ENCODE measurements around the gene FHL1. TPM values are rescaled to one million over a fixed set of nuclear protein-coding genes. Genes with fewer than 3 reads are reported as not detected.

FHL1 gene
- total RNA-seq, 2 experiments from 2014 or later: 19.3 to 19.8 TPM

DNA sequence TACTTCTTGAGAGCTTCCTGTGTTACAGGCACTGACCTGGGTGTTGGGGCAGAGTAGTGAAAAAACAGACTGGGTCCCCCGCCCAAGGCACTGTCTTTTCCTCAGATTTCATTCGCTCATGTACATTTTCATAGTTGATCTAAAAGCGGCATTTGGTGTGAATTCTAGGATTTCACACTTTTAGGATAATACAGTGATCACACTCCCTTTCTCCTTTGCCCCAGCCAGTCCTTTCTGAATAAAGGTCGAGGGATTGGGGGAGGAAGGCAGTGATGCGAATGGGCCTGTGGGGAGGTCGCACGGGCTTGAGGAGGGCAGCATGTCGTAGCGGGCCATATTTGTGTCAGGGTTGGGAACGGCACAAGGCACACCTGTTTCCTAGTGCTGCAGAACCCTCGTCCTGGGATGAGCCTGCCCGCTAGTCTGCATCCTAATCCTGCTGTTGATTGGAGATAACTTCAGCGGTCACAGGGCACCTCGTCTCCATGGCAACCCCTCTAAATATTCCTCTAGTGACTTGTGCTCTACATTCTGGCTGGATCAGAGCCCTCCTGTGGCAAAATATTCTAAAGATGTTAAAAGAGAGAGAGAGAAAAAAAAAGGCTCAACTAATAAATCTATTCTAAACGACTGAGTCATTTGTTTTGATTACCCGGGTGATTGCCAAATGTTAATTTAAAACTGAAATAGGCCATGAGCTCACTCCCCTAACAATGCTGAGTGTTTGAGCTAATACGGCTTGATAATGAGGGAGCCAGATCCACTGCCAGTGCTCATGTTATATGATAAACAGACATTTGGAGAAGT, 21.8 kb downstream of the FHL1 start:
- Mint-ChIP-seq H3K4me1 (no peaks in the 10 kb centered on the region), H3K27ac (no peak overlapping the region), H3K27me3 (no peaks in the 10 kb centered on the region), H3K36me3 (ENCODE audit: low read depth) (no peaks in the 10 kb centered on the region), H3K9me3 (ENCODE audit: low read depth) (no peaks in the 10 kb centered on the region), H3K4me3 (no peak overlapping the region)
- ATAC-seq: no peak
- intact Hi-C loops (cut with DNase I, micrococcal nuclease): no loop called here
- CTCF ChIA-PET: interaction anchor here (0.6 to 1.0 kb wide), 3 partner anchors 24 to 178 kb away, joined by 3 to 7 read pairs (median 4); no protein-coding TSS in a partner anchor
- DNase-seq: no peak
- POLR2A ChIA-PET: no interaction called here

DNA sequence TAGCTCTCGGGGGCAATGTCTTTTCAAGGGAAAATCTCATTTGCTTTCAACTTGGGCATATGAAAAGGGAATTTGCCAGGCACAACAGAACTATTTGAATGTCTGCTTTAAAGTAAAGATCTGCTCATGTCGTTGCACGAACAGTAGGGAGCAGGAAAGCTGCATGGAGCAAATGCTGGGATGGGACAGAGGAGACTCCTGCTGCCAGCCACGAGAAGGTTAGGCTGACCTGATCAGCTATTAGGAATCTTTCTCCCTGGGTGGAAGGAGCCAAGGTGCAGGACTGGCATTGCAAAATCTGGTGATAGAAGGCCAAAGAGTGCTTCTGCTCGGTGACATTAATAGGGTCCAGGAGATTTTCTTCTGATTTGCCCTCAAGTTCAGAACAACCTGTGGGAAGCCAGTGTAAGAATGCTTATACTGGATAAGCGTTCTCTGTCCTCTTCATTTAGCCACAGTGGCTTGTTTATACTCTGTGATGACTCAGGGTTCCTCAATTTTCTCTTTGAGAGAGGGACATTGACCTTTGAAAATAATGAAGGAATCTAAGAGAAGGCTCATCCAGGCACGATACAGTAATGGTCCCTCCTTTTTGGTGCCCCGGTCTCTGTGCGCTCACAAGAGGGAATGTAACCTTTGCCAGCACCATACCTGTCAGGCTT, 22.9 kb downstream of the FHL1 start:
- H3K4me1 Mint-ChIP-seq: no peaks in the 10 kb centered on the region
- ATAC-seq: no peak
- H3K4me3 Mint-ChIP-seq: no peak overlapping the region
- POLR2A ChIA-PET: no interaction called here
- CTCF ChIA-PET: interaction anchor here (1.0 to 1.2 kb wide), 2 partner anchors 7 to 105 kb away, joined by 3 to 4 read pairs; no protein-coding TSS in a partner anchor
- H3K27ac Mint-ChIP-seq: no peak overlapping the region
- intact Hi-C loops (cut with DNase I, micrococcal nuclease): no loop called here
- no peaks in the 10 kb centered on the region for H3K9me3 Mint-ChIP-seq (ENCODE audit: low read depth)
- no peaks in the 10 kb centered on the region for H3K36me3 Mint-ChIP-seq (ENCODE audit: low read depth)
- H3K27me3 Mint-ChIP-seq: no peaks in the 10 kb centered on the region
- no peak for DNase-seq

DNA sequence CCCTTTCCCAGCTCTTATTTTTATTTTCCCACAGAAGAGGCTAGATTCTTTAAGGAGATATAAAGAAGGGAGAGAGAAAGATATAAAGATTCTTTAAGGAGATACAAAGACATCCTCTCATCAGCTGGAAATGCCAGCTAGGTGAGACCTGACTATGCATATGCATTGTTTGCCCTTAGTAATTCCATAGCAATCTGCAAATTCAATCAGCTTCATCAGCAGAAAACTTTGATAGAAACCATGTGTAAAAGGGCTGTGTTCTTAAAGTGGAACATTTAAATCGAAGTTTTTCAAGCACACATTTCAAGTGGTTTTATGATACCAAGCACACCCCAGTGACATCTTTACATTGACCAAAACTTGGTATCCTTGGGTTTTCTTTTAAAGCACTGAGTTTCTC, 24.1 kb downstream of the FHL1 start:
- intact Hi-C loops (cut with DNase I, micrococcal nuclease): no loop called here
- no peak overlapping the region for H3K27ac Mint-ChIP-seq
- no peaks in the 10 kb centered on the region for H3K9me3 Mint-ChIP-seq (ENCODE audit: low read depth)
- ATAC-seq (no peak), DNase-seq (no peak)
- CTCF ChIA-PET: interaction anchor here (0.6 to 1.2 kb wide), 2 partner anchors 8 to 63 kb away, joined by 3 read pairs; no protein-coding TSS in a partner anchor
- H3K4me1 Mint-ChIP-seq: no peaks in the 10 kb centered on the region
- POLR2A ChIA-PET: no interaction called here
- no peak overlapping the region for H3K4me3 Mint-ChIP-seq
- H3K36me3 Mint-ChIP-seq (ENCODE audit: low read depth): no peaks in the 10 kb centered on the region
- no peaks in the 10 kb centered on the region for H3K27me3 Mint-ChIP-seq

DNA sequence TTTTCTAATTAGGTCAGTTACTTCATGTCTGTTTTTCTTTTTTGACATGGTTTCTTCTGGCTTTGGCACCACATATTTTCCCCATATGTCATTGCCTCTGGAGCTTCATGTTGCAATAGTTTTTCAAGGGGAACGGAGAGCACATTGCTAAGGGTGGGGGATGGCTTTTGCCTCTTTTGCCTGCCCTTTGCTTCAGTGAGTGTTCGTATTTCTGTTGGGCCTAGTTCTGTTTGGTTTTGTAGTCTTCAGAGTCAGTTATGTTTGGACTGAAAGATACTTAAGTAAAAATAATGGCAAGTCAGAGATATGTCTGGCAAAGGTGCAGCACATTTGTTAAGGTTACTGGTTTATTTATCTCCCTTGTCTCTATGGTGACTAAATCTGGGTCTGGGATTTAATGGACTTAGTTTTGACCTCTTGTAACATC, 29.1 kb downstream of the FHL1 start:
- Mint-ChIP-seq H3K4me3 (no peak overlapping the region), H3K27me3 (no peaks in the 10 kb centered on the region), H3K27ac (no peak overlapping the region), H3K4me1 (no peaks in the 10 kb centered on the region), H3K9me3 (ENCODE audit: low read depth) (no peaks in the 10 kb centered on the region), H3K36me3 (ENCODE audit: low read depth) (no peaks in the 10 kb centered on the region)
- ChIA-PET POLR2A (no interaction called here), CTCF (no interaction called here)
- ATAC-seq: no peak
- intact Hi-C loops (cut with DNase I, micrococcal nuclease): no loop called here
- DNase-seq: no peak

DNA sequence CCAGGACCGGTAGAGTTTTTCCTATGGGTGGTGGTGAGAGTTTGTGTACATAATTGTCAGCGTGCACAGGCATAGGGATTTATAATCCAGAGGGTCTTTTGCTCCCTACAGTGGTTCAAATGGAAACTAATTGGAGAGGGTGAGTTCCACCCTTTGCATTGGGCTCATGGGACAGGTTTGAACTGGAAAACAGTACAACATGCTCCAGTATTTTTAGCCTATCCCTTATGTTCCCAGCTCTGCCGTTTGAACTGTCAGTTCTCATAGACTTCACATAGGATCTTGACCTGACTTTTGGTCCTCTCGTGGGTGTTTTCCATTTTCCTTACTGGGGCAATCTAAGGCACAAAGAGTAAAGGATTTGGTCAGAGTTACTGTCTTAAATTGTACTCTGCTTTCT, 31.8 kb downstream of the FHL1 start:
- Mint-ChIP-seq H3K27ac (no peak overlapping the region), H3K4me3 (no peak overlapping the region), H3K9me3 (ENCODE audit: low read depth) (no peaks in the 10 kb centered on the region), H3K4me1 (no peaks in the 10 kb centered on the region), H3K27me3 (no peaks in the 10 kb centered on the region), H3K36me3 (ENCODE audit: low read depth) (no peaks in the 10 kb centered on the region)
- POLR2A ChIA-PET: no interaction called here
- intact Hi-C loops (cut with DNase I, micrococcal nuclease): no loop called here
- ATAC-seq (no peak), DNase-seq (no peak)
- CTCF ChIA-PET: no interaction called here

DNA sequence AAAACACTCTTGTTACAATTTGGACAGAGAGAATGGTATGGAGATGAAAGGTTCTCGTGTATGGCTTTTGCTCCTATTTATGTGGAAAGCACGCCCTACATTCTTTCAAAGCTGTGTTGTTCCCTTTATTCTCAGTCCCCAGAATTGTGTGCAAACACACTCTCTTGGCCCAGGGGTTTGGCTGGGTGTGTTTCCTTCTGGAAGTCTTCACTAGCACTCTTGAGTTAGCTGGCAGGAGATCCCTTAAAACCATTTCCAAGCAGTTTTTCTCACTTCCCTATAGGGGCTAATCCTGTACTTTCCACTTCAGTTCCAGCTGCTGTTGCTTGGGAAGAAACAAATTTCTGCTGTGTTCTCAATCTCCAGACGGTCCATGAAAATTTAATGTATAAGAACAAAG, 35.1 kb downstream of the FHL1 start:
- DNase-seq (no peak), ATAC-seq (no peak)
- Mint-ChIP-seq H3K9me3 (ENCODE audit: low read depth) (no peaks in the 10 kb centered on the region), H3K4me3 (no peak overlapping the region), H3K4me1 (no peaks in the 10 kb centered on the region), H3K27me3 (no peaks in the 10 kb centered on the region), H3K36me3 (ENCODE audit: low read depth) (no peaks in the 10 kb centered on the region), H3K27ac (no peak overlapping the region)
- POLR2A ChIA-PET: no interaction called here
- intact Hi-C loops (cut with DNase I, micrococcal nuclease): no loop called here
- CTCF ChIA-PET: no interaction called here

DNA sequence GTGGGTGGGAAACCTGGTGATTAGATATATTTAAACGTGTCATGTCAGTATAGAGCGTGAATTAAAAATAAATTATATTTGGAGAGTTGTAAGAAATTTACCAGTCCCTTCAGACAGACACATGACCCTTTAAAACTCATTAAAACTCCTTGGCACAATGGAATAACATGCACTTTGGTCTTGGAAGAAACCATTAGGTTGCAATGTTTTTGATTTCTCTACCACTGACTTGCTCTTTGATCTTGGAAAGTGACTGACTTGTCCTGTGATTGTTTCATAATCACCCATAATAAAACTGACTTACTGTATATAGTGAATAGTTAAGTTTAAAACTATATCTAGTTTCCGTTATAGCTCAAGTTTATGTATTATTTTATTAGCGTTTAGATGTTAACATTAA, 35.8 kb downstream of the FHL1 start:
- intact Hi-C loops (cut with DNase I, micrococcal nuclease): no loop called here
- Mint-ChIP-seq H3K4me3 (no peak overlapping the region), H3K9me3 (ENCODE audit: low read depth) (no peaks in the 10 kb centered on the region), H3K27me3 (no peaks in the 10 kb centered on the region), H3K4me1 (no peaks in the 10 kb centered on the region), H3K36me3 (ENCODE audit: low read depth) (no peaks in the 10 kb centered on the region), H3K27ac (no peak overlapping the region)
- POLR2A ChIA-PET: no interaction called here
- no peak for DNase-seq
- CTCF ChIA-PET: interaction anchor here (1.0 kb wide), 1 partner anchor 20 kb away, joined by 4 read pairs; no protein-coding TSS in a partner anchor
- ATAC-seq: no peak

DNA sequence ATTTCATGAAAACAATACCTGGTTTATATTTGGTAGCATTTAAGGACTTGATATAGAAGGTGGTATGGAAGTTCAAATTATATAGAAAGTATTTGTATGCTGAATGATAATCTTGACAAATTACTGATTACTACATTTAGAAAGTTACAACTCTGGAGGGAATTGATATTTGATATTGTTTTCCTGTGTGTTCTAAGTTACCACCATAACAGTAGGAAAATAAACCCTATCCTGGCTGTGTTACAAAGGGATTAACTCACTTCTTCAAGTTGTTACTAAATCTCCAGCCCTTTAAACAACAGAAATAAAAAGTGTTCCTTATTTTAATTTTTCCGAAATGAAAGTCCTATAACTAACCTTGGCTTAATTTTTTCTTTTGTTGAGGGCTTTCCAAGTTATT, 36.6 kb downstream of the FHL1 start:
- no peak for ATAC-seq
- Mint-ChIP-seq H3K36me3 (ENCODE audit: low read depth) (no peaks in the 10 kb centered on the region), H3K4me3 (no peak overlapping the region), H3K4me1 (no peaks in the 10 kb centered on the region), H3K27ac (no peak overlapping the region), H3K9me3 (ENCODE audit: low read depth) (no peaks in the 10 kb centered on the region), H3K27me3 (no peaks in the 10 kb centered on the region)
- CTCF ChIA-PET: interaction anchor here (1.0 kb wide), 1 partner anchor 21 kb away, joined by 4 read pairs; no protein-coding TSS in a partner anchor
- intact Hi-C loops (cut with DNase I, micrococcal nuclease): no loop called here
- DNase-seq: no peak
- POLR2A ChIA-PET: no interaction called here

DNA sequence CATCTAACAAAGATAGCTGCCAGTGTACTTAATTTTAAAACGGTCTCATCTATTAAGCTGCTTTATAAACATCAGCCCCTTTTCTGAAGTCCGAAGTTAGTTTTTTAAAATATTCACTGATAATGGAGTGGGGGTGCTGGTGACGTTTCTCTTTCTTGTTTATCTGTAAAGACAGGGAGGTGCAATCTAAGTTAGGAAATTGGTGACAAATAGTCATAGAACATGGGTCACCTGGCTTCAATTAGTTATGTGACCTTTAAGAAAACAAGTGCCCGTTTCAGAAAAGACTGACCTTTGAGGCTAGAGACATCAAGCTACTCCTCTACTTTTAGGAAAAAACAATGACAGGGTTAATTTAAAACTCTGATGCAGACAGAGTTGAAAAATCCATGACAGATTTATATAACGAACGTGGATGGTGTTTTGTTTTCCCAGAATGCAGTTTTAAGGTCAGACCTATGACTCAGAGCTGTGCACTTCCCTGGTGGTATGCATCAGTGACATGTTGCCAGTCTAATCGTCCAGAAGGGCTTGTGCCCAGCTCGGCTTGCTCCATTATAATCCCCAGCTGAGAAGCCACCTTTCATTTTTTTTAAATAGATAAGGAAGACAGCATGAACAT, 38.2 kb downstream of the FHL1 start:
- POLR2A ChIA-PET: no interaction called here
- ATAC-seq (no peak), DNase-seq (no peak)
- Mint-ChIP-seq H3K27me3 (no peaks in the 10 kb centered on the region), H3K36me3 (ENCODE audit: low read depth) (no peaks in the 10 kb centered on the region), H3K27ac (no peak overlapping the region), H3K4me1 (no peaks in the 10 kb centered on the region), H3K4me3 (no peak overlapping the region), H3K9me3 (ENCODE audit: low read depth) (no peaks in the 10 kb centered on the region)
- intact Hi-C loops (cut with DNase I, micrococcal nuclease): no loop called here
- CTCF ChIA-PET: interaction anchor here (1.4 kb wide), 1 partner anchor 20 kb away, joined by 3 read pairs; no protein-coding TSS in a partner anchor

DNA sequence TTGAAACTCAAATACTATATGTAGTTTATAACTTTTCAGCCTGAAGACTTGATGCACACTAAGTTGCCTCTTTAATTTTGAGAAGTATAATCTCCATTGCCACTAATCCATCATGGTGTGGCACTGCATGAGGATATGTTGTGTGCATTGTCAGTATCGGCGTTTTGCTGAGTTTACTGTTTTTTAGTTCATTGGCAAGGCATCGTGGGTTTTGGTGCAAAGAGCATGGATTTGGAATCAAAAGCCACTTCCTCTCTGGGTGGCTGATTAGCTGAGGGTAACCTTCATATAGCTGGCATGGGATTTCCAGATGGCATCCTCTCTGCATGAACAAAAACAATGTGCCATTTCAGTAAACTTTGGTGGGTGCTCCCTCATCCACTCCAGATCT, 38.7 kb downstream of the FHL1 start:
- peaks cover 2% of the 10 kb centered on the region for H3K4me1 Mint-ChIP-seq

DNA sequence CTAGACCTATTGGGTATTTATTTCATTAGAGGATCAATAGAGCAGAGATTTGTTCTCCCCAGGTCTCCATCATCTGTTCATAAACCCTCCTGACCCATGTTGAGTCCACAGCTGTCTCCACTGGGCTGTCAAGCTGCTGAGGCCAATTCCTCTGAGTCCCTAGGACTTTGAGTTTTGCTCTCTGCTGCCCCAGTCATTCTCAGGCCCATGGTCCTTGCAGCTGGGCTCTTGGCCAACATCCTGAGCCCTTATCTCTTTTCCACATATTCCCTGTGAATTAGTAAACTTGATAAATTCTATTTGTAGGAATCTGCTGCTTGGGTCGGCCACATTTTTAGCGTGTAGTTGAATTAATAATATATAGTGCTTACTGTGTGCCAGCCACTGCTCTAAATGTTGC, 41.9 kb downstream of the FHL1 start:
- ChIA-PET POLR2A (no interaction called here), CTCF (interaction anchor here (1.2 kb wide), 1 partner anchor 161 kb away, joined by 4 read pairs; no protein-coding TSS in a partner anchor)
- Mint-ChIP-seq H3K4me1 (peaks cover 32% of the 10 kb centered on the region), H3K27ac (no peak overlapping the region), H3K4me3 (no peak overlapping the region), H3K9me3 (ENCODE audit: low read depth) (no peaks in the 10 kb centered on the region), H3K27me3 (no peaks in the 10 kb centered on the region), H3K36me3 (ENCODE audit: low read depth) (peaks cover 4% of the 10 kb centered on the region)
- DNase-seq: no peak
- intact Hi-C loops (cut with DNase I, micrococcal nuclease): no loop called here
- no peak for ATAC-seq

More for the DNA sequence above, 38.7 kb downstream of the FHL1 start:
- H3K27ac Mint-ChIP-seq: no peak overlapping the region
- ATAC-seq (no peak), DNase-seq (no peak)
- no peaks in the 10 kb centered on the region for H3K27me3 Mint-ChIP-seq
- CTCF ChIA-PET: interaction anchor here (0.7 to 1.4 kb wide), 2 partner anchors 21 to 130 kb away, joined by 3 read pairs; no protein-coding TSS in a partner anchor
- no peaks in the 10 kb centered on the region for H3K36me3 Mint-ChIP-seq (ENCODE audit: low read depth)
- H3K9me3 Mint-ChIP-seq (ENCODE audit: low read depth): no peaks in the 10 kb centered on the region
- POLR2A ChIA-PET: no interaction called here
- intact Hi-C loops (cut with DNase I, micrococcal nuclease): no loop called here
- no peak overlapping the region for H3K4me3 Mint-ChIP-seq

All from activated CD4-positive, alpha-beta T cell treated with anti-CD3 and anti-CD28 coated beads for 36 hours (primary cell).